ENCODE data around the gene CD274. TPM values are rescaled to one million over a fixed set of nuclear protein-coding genes. Genes with fewer than 3 reads are reported as not detected.
"Not testable (repeated sequence)": the region's sequence is repeated elsewhere in the genome, so short reads cannot be mapped to it uniquely, and the experiment has no call there.

CD274 gene
- total RNA-seq, 2 donors from 2014 or later: 97.1 to 242 TPM

- ATAC-seq; H3K36me3 Mint-ChIP-seq; H3K9me3 Mint-ChIP-seq; H3K27me3 Mint-ChIP-seq; DNase-seq (ENCODE audit: low spot score): not testable (repeated sequence)
- peak overlapping the region; percentile 5 to 100 for H3K27ac Mint-ChIP-seq
- peaks cover 64 to 65% of the 10 kb centered on the region in 2 donors for H3K4me1 Mint-ChIP-seq (ENCODE audit: low read depth in 2 of 2)
- peak overlapping the region; percentile 33 for H3K4me3 Mint-ChIP-seq
Observed at GRCh38 chr9:5445096-5445495, 5.2 kb upstream of the CD274 start.

DNA sequence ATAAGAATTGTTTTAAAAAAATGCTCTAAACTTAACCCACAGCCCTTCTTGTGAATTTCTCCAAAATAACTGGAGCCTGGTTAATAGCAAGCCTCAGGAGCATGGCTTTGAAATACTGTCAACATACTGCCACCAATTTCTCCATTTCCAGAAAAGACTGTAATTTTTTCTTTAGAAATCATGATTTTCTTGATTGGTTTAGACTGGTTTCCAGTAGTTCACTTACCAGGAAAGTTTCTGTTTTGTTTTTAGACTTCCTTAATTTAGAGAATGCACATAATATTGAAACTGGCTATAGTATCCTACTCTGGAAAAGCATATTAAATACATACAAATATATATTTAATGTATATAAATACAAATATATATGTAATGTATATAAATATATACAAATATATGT is 4.5 kb upstream of the CD274 start:
- Mint-ChIP-seq H3K27ac (peak overlapping the region; percentile 96 to 100), H3K4me1 (ENCODE audit: low read depth in 2 of 2) (peaks cover 61% of the 10 kb centered on the region in 2 donors), H3K27me3 (no peaks in the 10 kb centered on the region), H3K4me3 (peak overlapping the region; percentile 71), H3K9me3 (peaks cover 3% of the 10 kb centered on the region), H3K36me3 (no peaks in the 10 kb centered on the region)
- ATAC-seq (no peak), DNase-seq (ENCODE audit: low spot score) (no peak)

DNA sequence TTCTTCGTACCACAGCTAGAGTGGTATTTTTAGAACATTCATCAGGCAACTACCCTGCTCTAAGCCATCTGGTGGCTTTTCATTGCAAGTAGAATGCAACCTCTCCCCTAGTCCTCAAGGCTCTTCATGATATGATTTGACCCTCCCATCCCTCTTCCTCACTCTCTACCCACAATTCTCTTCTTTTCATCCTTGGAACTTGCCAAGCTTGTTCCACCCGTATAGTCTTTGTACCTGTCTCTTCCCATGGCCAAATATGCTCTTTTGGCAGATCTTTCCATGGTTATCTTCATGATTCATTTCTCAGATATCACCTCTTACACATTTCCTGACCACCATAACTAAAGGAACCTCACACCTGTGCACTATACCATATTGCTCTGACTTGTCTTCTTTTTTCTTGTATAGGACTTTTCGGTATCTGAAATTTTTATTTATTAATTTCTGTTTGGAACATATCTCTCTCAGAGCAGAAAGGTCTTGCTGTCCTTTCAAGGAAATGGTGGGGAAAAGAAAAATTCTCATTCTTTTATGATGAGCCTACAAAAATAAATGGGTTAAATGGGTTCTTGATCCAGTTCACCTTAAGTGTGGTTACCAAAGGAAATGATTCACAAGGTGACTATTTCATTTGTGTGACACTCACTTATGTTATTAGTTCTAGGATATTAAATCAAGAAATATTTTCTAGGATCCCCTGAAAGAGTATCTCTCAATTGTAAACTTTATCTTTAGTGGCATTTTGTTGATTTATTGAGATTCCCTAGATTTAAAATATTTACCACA is 3.7 kb upstream of the CD274 start:
- H3K36me3 Mint-ChIP-seq: peaks cover 5% of the 10 kb centered on the region
- H3K9me3 Mint-ChIP-seq: peaks cover 3% of the 10 kb centered on the region
- ATAC-seq (no peak), DNase-seq (ENCODE audit: low spot score) (no peak)
- H3K4me1 Mint-ChIP-seq (ENCODE audit: low read depth in 2 of 2): peaks cover 61 to 63% of the 10 kb centered on the region in 2 donors
- no peaks in the 10 kb centered on the region for H3K27me3 Mint-ChIP-seq
- peak overlapping the region; percentile 96 to 100 for H3K27ac Mint-ChIP-seq
- peak overlapping the region; percentile 71 for H3K4me3 Mint-ChIP-seq

- peaks cover 63 to 66% of the 10 kb centered on the region in 2 donors for H3K4me1 Mint-ChIP-seq (ENCODE audit: low read depth in 2 of 2)
- H3K27ac Mint-ChIP-seq: peak overlapping the region; percentile 96 to 100
- no peaks in the 10 kb centered on the region for H3K27me3 Mint-ChIP-seq
- DNase-seq (ENCODE audit: low spot score): no peak
- H3K9me3 Mint-ChIP-seq: peaks cover 3% of the 10 kb centered on the region
- peaks cover 11% of the 10 kb centered on the region for H3K36me3 Mint-ChIP-seq
- ATAC-seq: peak in 1 of 2 donors; percentile 28
- peak overlapping the region; percentile 71 for H3K4me3 Mint-ChIP-seq
Observed at GRCh38 chr9:5447337-5447736, 3.0 kb upstream of the CD274 start.

DNA sequence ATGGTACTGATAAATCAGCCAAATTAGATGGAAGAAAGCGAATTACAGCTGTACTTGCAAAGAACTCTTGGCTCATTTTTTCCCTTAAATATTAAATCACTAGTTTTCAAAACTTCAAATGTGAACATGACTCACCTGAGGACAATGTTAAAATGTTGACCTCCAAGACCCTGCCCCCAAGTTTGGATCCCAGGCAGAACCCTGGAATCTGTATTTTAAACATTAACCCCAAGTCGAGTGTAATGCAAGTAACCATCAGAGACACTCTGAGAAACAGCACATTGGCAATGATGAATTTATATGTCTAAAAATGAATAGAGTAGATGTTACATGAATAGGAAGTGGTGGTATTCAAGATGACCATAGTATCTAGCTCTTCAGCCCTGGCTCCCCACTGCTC is 2.3 kb upstream of the CD274 start:
- no peak for ATAC-seq
- peaks cover 61 to 62% of the 10 kb centered on the region in 2 donors for H3K4me1 Mint-ChIP-seq (ENCODE audit: low read depth in 2 of 2)

DNA sequence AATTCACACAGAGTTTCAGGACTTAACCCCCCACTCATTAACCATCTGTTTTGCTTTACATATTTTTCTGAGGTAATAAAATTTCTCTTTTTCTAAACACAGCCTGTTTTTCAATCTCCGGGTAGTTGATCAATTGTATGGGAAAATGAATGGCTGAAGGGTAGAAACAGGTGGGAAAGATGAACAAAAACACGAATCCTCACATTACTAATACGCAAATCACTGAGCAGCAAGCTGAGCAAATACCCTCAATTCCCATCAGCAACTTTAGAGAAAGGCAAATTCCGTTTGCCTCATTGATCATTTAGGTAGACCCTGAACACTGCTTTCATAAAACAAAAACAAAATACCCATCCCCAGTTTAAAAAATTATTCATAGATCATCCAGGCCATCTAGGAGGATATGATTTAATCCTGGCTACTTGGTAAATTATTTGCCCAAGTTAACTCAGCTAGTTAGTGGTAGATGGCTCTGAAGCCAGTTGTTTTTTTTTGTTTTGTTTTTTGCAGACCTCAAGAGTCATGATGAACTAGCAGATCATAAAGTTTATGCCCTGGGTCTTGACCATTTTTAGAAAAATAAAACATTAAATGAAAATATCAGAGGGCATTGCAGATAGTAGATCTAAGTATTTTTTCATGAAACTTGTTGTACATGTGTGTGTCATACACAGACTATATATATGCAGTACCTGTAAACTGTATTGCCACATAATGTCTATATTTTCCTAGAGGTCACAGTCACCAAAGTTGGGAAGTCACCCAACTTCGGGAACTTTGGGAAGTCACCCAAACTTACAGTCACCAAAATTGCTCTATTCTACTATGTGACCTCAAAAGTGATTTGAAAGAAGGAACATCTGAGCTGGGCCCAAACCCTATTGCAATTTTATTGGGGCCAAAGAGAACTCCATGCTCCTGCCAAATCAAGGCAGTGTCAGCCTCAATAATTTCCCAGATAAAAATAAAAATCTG is 1.6 kb upstream of the CD274 start:
- Mint-ChIP-seq H3K27ac (peak overlapping the region; percentile 96 to 100), H3K9me3 (peaks cover 3% of the 10 kb centered on the region), H3K27me3 (no peaks in the 10 kb centered on the region), H3K4me3 (peak overlapping the region; percentile 95), H3K4me1 (ENCODE audit: low read depth in 2 of 2) (peaks cover 61% of the 10 kb centered on the region in 2 donors), H3K36me3 (peaks cover 21% of the 10 kb centered on the region)
- no peak for DNase-seq (ENCODE audit: low spot score)
- no peak for ATAC-seq

More for the DNA sequence above, 2.3 kb upstream of the CD274 start:
- no peaks in the 10 kb centered on the region for H3K27me3 Mint-ChIP-seq
- peak overlapping the region; percentile 96 to 100 for H3K27ac Mint-ChIP-seq
- peak overlapping the region; percentile 71 for H3K4me3 Mint-ChIP-seq
- H3K36me3 Mint-ChIP-seq: peaks cover 18% of the 10 kb centered on the region
- DNase-seq (ENCODE audit: low spot score): no peak
- H3K9me3 Mint-ChIP-seq: peaks cover 3% of the 10 kb centered on the region

DNA sequence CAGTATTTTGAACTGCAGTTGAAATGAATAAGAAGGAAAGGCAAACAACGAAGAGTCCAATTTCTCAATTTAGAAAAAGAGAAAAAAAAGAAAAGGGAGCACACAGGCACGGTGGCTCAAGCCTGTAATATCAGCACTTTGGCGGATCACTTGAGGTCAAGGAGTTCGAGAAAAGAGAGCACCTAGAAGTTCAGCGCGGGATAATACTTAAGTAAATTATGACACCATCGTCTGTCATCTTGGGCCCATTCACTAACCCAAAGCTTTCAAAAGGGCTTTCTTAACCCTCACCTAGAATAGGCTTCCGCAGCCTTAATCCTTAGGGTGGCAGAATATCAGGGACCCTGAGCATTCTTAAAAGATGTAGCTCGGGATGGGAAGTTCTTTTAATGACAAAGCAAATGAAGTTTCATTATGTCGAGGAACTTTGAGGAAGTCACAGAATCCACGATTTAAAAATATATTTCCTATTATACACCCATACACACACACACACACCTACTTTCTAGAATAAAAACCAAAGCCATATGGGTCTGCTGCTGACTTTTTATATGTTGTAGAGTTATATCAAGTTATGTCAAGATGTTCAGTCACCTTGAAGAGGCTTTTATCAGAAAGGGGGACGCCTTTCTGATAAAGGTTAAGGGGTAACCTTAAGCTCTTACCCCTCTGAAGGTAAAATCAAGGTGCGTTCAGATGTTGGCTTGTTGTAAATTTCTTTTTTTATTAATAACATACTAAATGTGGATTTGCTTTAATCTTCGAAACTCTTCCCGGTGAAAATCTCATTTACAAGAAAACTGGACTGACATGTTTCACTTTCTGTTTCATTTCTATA is 602 bp upstream of the CD274 start:
- H3K36me3 Mint-ChIP-seq: peaks cover 26% of the 10 kb centered on the region
- H3K27ac Mint-ChIP-seq: peak overlapping the region; percentile 96 to 100
- H3K4me3 Mint-ChIP-seq: peak overlapping the region; percentile 95
- no peak for DNase-seq (ENCODE audit: low spot score)
- peaks cover 56 to 66% of the 10 kb centered on the region in 2 donors for H3K4me1 Mint-ChIP-seq (ENCODE audit: low read depth in 2 of 2)
- H3K9me3 Mint-ChIP-seq: peaks cover 3% of the 10 kb centered on the region
- peak in 1 of 2 donors; percentile 3 for ATAC-seq
- no peaks in the 10 kb centered on the region for H3K27me3 Mint-ChIP-seq

DNA sequence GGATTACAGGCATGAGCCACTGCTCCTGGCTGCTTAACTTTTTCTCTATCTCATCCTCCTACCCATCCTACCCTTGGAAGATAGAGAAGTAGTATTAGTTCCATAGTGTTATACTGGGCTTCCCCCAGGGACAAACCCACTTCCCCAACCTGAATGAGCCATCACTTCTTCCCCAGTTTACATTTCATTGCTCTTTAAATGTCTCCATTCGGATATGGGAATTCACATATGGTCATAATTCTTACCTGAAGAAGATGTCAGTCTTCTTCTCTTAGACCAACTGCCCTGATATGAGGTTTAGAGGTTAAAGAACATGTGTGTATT is 1.9 kb downstream of the CD274 start:
- H3K27ac Mint-ChIP-seq: peak overlapping the region; percentile 96 to 100

GRCh38 chr9:5453004-5453403 is 2.7 kb downstream of the CD274 start:
- peaks cover 49% of the 10 kb centered on the region for H3K36me3 Mint-ChIP-seq
- no peaks in the 10 kb centered on the region for H3K27me3 Mint-ChIP-seq
- no peak for DNase-seq (ENCODE audit: low spot score)
- H3K4me3 Mint-ChIP-seq: peak overlapping the region; percentile 95
- H3K4me1 Mint-ChIP-seq (ENCODE audit: low read depth in 2 of 2): peaks cover 53 to 66% of the 10 kb centered on the region in 2 donors
- H3K9me3 Mint-ChIP-seq: no peaks in the 10 kb centered on the region
- H3K27ac Mint-ChIP-seq: peak overlapping the region; percentile 96 to 100
- no peak for ATAC-seq

More for the DNA sequence above, 1.9 kb downstream of the CD274 start:
- Mint-ChIP-seq H3K9me3 (no peaks in the 10 kb centered on the region), H3K36me3 (peaks cover 42% of the 10 kb centered on the region), H3K27me3 (no peaks in the 10 kb centered on the region), H3K4me1 (ENCODE audit: low read depth in 2 of 2) (peaks cover 58 to 66% of the 10 kb centered on the region in 2 donors), H3K4me3 (peak overlapping the region; percentile 95)
- no peak for ATAC-seq
- no peak for DNase-seq (ENCODE audit: low spot score)

DNA sequence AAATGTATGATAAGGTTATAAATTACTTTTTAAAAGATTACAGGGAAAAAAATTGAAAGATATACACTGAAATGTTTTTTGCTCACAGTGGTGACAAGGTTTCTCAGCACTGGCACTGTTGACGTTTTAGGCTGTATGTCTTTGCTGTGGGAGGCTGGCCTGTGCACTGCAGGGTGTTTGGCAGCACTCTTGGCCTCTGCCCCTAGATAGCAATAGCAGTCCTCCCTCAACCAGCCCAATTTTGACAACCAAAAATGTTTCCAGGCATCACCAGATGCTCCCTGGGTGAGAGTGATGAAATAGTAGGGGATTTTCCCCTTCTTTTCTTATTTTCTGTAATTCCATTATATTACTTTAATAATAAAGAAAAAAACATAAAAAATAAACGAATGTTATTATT is 3.3 kb downstream of the CD274 start:
- H3K27ac Mint-ChIP-seq: peak overlapping the region; percentile 96 to 100
- no peaks in the 10 kb centered on the region for H3K9me3 Mint-ChIP-seq
- ATAC-seq: no peak
- peaks cover 53 to 66% of the 10 kb centered on the region in 2 donors for H3K4me1 Mint-ChIP-seq (ENCODE audit: low read depth in 2 of 2)
- H3K36me3 Mint-ChIP-seq: peaks cover 56% of the 10 kb centered on the region
- no peak for DNase-seq (ENCODE audit: low spot score)
- peak overlapping the region; percentile 95 for H3K4me3 Mint-ChIP-seq
- H3K27me3 Mint-ChIP-seq: no peaks in the 10 kb centered on the region

DNA sequence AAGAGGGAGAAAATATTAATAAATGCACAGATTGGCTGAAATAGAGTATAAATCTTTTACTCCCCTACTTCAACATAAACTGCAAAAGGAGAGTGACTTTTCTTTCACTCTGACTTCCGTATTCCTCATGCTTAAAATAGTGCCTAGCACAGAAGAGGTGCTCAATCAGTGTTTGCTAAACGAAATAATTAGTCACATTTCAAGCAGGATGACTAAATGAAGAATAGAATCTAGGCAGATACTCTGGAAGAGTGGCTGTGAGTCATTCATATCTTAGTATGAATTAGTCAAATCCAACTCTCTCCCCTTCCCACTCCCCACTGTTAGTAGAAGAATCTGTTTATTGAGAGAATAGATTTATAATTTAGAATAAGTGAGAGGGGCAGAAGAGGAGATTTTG is 4.8 kb downstream of the CD274 start:
- peaks cover 59 to 68% of the 10 kb centered on the region in 2 donors for H3K4me1 Mint-ChIP-seq (ENCODE audit: low read depth in 2 of 2)
- peak overlapping the region; percentile 88 for H3K4me3 Mint-ChIP-seq
- DNase-seq (ENCODE audit: low spot score) (no peak), ATAC-seq (peak; percentile 26 to 64)
- H3K27me3 Mint-ChIP-seq: no peaks in the 10 kb centered on the region
- H3K9me3 Mint-ChIP-seq: no peaks in the 10 kb centered on the region
- H3K36me3 Mint-ChIP-seq: peaks cover 71% of the 10 kb centered on the region
- peak overlapping the region; percentile 96 to 100 for H3K27ac Mint-ChIP-seq

GRCh38 chr9:5459289-5459829 is 9.0 kb downstream of the CD274 start:
- DNase-seq (ENCODE audit: low spot score) (peak; percentile 73), ATAC-seq (peak; percentile 80 to 94)
- peaks cover 69% of the 10 kb centered on the region for H3K36me3 Mint-ChIP-seq
- no peaks in the 10 kb centered on the region for H3K27me3 Mint-ChIP-seq
- peaks cover 56 to 65% of the 10 kb centered on the region in 2 donors for H3K4me1 Mint-ChIP-seq (ENCODE audit: low read depth in 2 of 2)
- no peaks in the 10 kb centered on the region for H3K9me3 Mint-ChIP-seq
- peak overlapping the region; percentile 87 for H3K4me3 Mint-ChIP-seq
- peak overlapping the region; percentile 96 to 100 for H3K27ac Mint-ChIP-seq

DNA sequence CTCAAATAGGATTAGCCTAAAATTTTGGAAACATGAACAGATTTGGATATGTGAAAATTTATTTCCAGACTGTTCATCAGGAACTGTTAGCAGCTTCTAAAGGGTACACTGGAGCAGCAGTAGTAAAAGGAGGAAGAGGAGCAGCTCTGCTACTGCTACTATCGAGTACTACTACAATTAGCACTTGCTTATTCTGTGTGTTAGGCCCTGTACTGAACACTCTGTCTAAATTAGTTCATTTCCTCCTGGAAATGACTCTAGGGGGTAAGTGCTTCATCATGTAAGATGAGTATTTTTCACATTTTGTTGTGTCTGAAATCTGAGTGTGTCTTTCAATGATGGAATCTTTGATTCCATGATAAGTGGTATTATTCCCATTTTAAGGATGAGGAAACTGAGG is 9.8 kb downstream of the CD274 start:
- Mint-ChIP-seq H3K4me3 (peak overlapping the region; percentile 87), H3K4me1 (ENCODE audit: low read depth in 2 of 2) (peaks cover 51 to 63% of the 10 kb centered on the region in 2 donors), H3K27ac (peak overlapping the region; percentile 96 to 100), H3K36me3 (peaks cover 69% of the 10 kb centered on the region), H3K27me3 (no peaks in the 10 kb centered on the region), H3K9me3 (no peaks in the 10 kb centered on the region)
- no peak for DNase-seq (ENCODE audit: low spot score)
- peak in 1 of 2 donors; percentile 77 for ATAC-seq
